ENCODE data around the gene RNF138.

DNA sequence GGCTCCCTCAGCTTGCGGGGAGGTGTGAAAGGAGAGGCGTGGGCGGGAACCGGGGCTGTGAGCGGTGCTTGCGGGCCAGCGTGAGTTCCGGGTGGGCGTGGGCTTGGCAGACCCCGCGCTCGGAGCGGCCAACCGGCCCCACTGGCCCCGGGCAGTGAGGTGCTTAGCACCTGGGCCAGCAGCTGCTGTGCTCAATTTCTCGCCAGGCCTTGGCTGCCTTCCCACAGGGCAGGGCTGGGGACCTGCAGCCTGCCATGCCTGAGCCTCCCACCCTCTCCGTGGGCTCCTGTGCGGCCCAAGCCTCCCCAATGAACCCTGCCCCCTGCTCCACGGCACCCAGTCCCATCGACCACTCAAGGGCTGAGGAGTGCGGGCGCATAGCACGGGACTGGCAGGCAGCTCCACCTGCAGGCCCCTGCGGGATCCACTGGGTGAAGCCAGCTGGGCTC, 48.2 kb downstream of the RNF138 start:
- TF ChIP-seq EZH2 (IDR thresholded peaks at IDR 0.05; ENCODE audit: low read depth, unreplicated experiment) (no peak), EZH2phosphoT487 (IDR thresholded peaks at IDR 0.05; ENCODE audit: unreplicated experiment) (no peak), POLR2AphosphoS5 (IDR thresholded peaks at IDR 0.05; ENCODE audit: low read depth) (no peak), ZNF331 (CRISPR knock-in tag; IDR thresholded peaks at IDR 0.05; ENCODE audit: low read depth) (no peak), ZNF114 (CRISPR knock-in tag; IDR thresholded peaks at IDR 0.05) (no peak), CREB1 (CRISPR knock-in tag; IDR thresholded peaks at IDR 0.05; ENCODE audit: low read depth) (no peak), JUNB (IDR thresholded peaks at IDR 0.05; ENCODE audit: unreplicated experiment) (no peak), STAT1 (IDR thresholded peaks at IDR 0.05; ENCODE audit: unreplicated experiment) (no peak)
- TF ChIP-seq, protein P1, sequence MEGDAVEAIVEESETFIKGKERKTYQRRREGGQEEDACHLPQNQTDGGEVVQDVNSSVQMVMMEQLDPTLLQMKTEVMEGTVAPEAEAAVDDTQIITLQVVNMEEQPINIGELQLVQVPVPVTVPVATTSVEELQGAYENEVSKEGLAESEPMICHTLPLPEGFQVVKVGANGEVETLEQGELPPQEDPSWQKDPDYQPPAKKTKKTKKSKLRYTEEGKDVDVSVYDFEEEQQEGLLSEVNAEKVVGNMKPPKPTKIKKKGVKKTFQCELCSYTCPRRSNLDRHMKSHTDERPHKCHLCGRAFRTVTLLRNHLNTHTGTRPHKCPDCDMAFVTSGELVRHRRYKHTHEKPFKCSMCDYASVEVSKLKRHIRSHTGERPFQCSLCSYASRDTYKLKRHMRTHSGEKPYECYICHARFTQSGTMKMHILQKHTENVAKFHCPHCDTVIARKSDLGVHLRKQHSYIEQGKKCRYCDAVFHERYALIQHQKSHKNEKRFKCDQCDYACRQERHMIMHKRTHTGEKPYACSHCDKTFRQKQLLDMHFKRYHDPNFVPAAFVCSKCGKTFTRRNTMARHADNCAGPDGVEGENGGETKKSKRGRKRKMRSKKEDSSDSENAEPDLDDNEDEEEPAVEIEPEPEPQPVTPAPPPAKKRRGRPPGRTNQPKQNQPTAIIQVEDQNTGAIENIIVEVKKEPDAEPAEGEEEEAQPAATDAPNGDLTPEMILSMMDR (conservative IDR thresholded peaks at IDR 0.05; ENCODE audit: low read depth in 2 of 2): peak; percentile 30 to 55; a peak in 2 of 4 replicates
- TF ChIP-seq, protein P2, sequence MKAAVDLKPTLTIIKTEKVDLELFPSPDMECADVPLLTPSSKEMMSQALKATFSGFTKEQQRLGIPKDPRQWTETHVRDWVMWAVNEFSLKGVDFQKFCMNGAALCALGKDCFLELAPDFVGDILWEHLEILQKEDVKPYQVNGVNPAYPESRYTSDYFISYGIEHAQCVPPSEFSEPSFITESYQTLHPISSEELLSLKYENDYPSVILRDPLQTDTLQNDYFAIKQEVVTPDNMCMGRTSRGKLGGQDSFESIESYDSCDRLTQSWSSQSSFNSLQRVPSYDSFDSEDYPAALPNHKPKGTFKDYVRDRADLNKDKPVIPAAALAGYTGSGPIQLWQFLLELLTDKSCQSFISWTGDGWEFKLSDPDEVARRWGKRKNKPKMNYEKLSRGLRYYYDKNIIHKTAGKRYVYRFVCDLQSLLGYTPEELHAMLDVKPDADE (IDR thresholded peaks at IDR 0.05): no peak
- TF ChIP-seq, protein P3, sequence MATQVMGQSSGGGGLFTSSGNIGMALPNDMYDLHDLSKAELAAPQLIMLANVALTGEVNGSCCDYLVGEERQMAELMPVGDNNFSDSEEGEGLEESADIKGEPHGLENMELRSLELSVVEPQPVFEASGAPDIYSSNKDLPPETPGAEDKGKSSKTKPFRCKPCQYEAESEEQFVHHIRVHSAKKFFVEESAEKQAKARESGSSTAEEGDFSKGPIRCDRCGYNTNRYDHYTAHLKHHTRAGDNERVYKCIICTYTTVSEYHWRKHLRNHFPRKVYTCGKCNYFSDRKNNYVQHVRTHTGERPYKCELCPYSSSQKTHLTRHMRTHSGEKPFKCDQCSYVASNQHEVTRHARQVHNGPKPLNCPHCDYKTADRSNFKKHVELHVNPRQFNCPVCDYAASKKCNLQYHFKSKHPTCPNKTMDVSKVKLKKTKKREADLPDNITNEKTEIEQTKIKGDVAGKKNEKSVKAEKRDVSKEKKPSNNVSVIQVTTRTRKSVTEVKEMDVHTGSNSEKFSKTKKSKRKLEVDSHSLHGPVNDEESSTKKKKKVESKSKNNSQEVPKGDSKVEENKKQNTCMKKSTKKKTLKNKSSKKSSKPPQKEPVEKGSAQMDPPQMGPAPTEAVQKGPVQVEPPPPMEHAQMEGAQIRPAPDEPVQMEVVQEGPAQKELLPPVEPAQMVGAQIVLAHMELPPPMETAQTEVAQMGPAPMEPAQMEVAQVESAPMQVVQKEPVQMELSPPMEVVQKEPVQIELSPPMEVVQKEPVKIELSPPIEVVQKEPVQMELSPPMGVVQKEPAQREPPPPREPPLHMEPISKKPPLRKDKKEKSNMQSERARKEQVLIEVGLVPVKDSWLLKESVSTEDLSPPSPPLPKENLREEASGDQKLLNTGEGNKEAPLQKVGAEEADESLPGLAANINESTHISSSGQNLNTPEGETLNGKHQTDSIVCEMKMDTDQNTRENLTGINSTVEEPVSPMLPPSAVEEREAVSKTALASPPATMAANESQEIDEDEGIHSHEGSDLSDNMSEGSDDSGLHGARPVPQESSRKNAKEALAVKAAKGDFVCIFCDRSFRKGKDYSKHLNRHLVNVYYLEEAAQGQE (IDR thresholded peaks at IDR 0.05; ENCODE audit: unreplicated experiment): no peak

All from GM23338 (cell line).